NCI-H524 treated with DMSO at 0.1 percent for 48 hours (cell line): ENCODE measurements around the gene AQP2.

Source experiments
- DNase-seq: peaks from one replicate; lab custom pipeline; 2025; lab: John Stamatoyannopoulos, UW

AQP2 gene

GRCh38 chr12:49956663-49957569 is 6.4 kb downstream of the AQP2 start:
- no peak for DNase-seq

- no peak for DNase-seq
Observed at GRCh38 chr12:49957570-49957967, 7.0 kb downstream of the AQP2 start.

- DNase-seq, result no peak
Observed at GRCh38 chr12:49959685-49960473, 9.3 kb downstream of the AQP2 start.

- DNase-seq, result no peak
Observed at GRCh38 chr12:49960474-49961110, 10.1 kb downstream of the AQP2 start.

- DNase-seq, result no peak
Observed at GRCh38 chr12:49961111-49961922, 10.8 kb downstream of the AQP2 start, which contains the start of gene AQP5. Gene AQP5, plus strand, starts transcription at chr12:49961872. Its CDS starts 146 bp downstream, at chr12:49962018.

- no peak for DNase-seq
Observed at GRCh38 chr12:49961993-49962764, 11.6 kb downstream of the AQP2 start.

GRCh38 chr12:49962861-49963765 is 12.6 kb downstream of the AQP2 start:
- DNase-seq, result no peak

GRCh38 chr12:49963976-49964815 is 13.7 kb downstream of the AQP2 start:
- no peak for DNase-seq

GRCh38 chr12:49964849-49965624 is 14.5 kb downstream of the AQP2 start:
- no peak for DNase-seq

GRCh38 chr12:49965836-49966235 is 15.3 kb downstream of the AQP2 start:
- no peak for DNase-seq

GRCh38 chr12:49966511-49967041 is 16.0 kb downstream of the AQP2 start:
- no peak for DNase-seq

GRCh38 chr12:49967042-49967776 is 16.7 kb downstream of the AQP2 start:
- peak; percentile 74 for DNase-seq

- DNase-seq, result no peak
Observed at GRCh38 chr12:49967777-49968250, 17.3 kb downstream of the AQP2 start.

GRCh38 chr12:49968471-49968870 is 17.9 kb downstream of the AQP2 start:
- no peak for DNase-seq

- no peak for DNase-seq
Observed at GRCh38 chr12:49969027-49969426, 18.5 kb downstream of the AQP2 start.

- DNase-seq, result no peak
Observed at GRCh38 chr12:49969651-49970429, 19.3 kb downstream of the AQP2 start.
